GM20000 (cell line): Measurements from ENCODE around the gene TMEM170A.

Experiments used
- DNase-seq: peaks from one replicate; pipeline ENCODE4 v3.0.0; 2012; ENCODE audit warnings: low spot score
- TF ChIP-seq, protein P1 (sequence below): IDR thresholded peaks from 2 replicates; pipeline ENCODE4 v1.5.1; 2012; ENCODE audit warnings: mild to moderate bottlenecking, control low read depth; ENCODE audit errors: extremely low read depth, missing control alignments

Gene TMEM170A

DNA sequence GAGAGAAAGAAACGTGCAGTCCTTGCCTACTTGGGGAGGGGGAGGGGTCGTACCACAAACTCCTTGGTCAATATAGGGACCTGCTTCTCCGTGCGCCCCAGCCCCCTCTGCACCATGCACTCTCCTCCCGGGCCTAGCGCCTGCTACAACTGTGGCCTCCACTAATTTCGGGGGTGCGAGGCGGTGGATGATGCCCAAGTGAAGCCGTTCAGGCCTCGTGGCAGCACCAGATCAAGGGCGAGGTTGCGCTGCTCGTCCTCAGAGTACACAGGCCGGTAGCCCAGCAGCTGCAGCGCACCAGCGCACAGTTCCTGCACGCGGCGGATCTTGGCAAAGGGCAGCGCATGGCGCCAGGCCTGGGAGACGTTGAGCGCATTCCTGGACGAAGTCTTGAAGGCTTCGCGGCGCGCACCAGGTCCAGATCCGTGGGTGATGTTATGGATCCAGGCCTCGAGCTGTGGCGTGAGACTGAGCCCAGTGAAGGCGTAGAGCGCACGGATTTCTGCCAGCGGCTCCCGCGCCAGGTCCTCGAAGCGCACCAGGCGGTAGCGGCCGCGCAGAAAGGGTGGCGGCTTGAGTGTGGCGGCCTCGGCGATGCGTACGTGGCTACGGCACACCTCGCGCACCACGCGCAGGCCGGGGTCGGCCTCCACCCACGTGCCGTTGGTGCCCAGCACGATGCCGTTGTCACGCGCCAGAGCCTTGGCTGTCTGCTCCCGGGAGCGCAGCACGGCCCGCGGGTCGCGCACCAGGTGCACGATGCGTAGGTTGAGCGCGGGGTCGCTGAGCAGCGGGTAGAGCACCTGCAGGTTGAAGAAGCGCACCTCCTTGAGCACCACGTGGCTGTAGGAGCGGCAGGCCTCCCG, 14.2 kb upstream of the TMEM170A start:
- TF ChIP-seq, protein P1, sequence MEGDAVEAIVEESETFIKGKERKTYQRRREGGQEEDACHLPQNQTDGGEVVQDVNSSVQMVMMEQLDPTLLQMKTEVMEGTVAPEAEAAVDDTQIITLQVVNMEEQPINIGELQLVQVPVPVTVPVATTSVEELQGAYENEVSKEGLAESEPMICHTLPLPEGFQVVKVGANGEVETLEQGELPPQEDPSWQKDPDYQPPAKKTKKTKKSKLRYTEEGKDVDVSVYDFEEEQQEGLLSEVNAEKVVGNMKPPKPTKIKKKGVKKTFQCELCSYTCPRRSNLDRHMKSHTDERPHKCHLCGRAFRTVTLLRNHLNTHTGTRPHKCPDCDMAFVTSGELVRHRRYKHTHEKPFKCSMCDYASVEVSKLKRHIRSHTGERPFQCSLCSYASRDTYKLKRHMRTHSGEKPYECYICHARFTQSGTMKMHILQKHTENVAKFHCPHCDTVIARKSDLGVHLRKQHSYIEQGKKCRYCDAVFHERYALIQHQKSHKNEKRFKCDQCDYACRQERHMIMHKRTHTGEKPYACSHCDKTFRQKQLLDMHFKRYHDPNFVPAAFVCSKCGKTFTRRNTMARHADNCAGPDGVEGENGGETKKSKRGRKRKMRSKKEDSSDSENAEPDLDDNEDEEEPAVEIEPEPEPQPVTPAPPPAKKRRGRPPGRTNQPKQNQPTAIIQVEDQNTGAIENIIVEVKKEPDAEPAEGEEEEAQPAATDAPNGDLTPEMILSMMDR: no peak
- no peak for DNase-seq

DNA sequence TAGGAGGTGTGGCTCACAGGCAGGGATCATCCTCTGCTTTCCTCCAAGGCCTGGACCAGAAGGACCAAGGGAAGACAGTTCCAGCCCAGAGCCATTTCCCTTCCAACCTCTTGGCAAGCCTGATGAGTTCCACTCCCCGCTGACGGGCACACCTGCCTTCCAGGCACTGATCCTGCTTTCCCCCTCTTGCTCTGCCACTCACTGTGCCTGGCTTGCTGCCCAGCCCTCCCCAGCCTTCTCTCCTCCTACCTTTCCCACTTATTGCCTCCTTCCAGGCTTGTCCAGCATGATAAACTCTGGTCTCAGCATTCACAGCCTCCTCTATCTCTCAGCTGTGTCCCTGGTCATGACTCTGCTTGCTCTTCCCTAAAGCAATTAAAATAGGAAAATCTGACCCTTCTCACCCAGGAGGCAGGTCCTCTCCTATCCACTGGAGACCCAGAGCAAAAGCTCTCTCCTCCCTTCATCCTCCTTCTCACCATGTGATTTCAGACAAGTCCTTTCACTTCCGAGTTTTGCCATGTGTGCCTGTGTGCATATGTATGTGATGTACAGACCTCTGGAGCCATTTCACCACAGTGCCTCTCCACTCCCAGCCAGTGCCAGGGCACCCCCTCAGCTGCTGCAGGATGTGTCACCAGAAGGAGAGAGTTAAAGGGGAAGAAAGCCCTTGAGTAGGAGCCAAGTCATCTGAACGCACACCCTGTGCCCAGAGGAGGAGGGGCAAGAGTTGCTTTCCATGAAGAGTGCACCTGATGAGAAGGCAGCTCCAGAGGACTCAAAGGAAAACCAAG, 13.4 kb upstream of the TMEM170A start:
- TF ChIP-seq, protein P1: no peak
- DNase-seq: peak; percentile 59

DNA sequence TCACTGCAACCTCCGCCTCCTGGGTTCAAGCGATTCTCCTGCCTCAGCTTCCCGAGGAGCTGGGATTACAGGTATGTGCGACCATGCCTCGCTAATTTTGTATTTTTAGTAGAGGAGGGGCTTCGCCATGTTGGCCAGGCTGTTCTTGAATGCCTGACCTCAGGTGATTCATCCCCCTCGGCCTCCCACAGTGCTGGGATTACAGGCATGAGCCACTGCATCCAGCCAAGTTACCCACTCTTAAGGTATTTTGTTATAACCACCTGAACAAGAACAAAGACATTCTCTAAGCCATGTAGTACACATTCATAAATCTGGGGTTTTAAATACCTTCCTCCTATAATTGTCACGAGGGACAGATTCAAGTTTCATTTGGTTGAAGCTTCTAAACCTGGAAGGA, 12.3 kb upstream of the TMEM170A start:
- DNase-seq: no peak
- TF ChIP-seq, protein P1: no peak

DNA sequence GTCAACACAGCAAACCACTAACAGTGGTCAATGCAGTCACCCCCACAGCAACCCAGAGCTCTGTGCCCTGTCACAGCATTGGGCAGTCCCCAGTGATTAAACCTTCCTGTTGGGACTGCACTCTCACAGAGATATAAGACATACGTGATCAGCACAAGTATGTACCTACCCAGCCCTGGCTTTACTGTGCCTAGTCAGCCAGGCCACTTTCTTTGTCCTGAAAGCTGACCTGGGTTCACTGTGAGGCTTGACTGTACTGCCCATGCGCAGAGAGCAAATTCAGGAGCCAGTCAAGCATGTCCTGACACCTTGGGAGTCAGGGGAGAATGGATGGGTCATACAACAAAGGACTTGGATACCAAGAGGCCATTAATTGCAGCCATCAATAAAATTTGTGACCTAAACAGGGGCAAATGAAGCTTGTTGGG, 10.9 kb upstream of the TMEM170A start:
- DNase-seq: no peak
- TF ChIP-seq, protein P1: no peak

DNA sequence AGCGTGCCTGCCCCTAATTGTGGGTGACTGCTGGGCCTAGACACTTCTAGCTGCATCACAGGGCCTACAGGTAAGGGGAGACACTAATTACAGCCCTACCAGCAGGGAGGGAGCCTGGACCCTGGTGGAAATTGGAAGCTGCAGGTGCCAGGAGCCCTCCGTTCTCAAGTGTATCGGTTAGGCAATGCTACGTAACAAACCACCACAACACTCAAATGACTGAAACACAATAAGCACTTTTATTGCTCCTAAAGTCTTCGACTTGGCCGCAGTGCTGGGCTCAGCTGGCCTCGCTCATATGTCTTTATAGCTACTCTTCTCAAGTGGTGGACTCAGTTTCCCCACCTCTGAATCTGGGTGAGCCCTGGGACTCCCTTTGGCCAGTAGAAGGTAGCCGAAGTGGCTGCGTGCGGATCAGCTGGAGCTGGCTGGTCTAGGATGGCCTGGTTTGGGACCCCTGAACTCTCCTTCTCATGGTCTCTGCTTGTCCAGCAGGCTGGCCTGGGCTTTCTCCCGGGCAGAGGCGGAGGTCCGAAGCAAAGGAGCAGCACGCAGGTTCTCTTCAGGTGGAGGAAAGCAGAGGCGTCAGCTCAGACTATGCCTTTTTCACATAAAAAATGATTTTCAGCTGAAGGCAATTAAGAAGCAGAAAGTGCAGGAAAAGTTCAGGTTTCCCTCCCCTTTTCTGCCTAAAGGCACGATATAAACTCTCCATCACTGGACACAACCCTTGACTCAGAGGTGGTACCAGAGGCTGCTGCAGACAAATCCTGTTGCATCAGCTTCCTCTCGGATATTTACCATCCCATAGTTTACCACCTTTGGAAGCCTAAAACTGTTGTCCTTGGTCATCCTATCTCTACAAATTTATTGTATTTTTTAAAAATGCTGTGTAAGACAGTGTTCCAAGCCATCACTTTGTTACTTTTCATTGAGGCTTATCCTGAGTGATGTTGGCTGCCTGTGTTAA, 8.7 kb upstream of the TMEM170A start:
- TF ChIP-seq, protein P1: no peak
- DNase-seq: no peak

DNA sequence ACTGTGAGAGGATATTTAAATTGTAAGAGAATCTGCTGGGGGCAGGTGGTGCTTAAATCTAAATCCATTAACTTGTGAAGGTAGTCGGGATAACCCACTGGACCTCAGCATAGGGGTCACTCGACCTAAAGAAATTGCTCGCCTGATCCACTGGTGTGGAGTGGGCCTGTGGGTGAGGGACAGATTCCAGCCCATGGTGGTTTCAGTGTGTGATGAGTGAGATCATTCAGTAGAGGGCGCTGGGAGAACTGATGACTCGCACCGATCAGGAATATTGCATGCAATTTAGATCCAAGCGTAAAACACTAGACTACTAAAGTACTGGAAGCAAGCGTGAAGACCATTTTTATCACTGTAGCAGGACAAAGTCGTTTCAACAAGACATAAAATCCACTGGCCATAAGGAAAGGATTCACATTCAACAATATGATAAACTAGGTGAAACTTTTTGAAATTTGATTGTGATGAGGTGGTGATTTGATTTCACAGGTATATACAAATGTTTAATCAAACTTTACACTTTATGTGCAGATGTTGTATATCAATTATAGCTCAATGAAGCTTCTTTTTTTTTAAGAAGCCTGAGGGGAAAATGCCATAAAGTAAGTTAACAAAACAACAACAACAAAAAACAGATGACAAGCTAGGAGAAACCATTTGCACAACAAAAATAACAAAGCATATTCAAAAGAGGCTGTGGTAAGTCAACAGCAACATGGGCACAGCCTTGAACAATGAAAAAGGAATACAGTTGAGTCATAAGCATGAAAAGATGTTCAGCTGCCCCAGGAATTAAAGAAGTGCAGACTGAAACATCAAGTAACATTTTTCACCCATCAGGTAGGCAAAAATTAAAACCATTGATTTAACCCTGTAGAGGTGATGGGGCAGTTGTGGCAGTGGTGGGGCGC, 7.5 kb upstream of the TMEM170A start:
- TF ChIP-seq, protein P1: peak; percentile 77

More for the DNA sequence above, 7.5 kb upstream of the TMEM170A start:
- peak; percentile 84 for DNase-seq
